Nephron (organoid): Measurements from ENCODE around the gene ZFAND2A.

Source experiments
- H3K27ac Mint-ChIP-seq, 3 experiments: 2 replicates each; pipeline ENCODE4 v1.8.0; 2020; ENCODE audit warnings: mixed read lengths in 3 of 3, mild to moderate bottlenecking in 2 of 3, moderate library complexity in 1 of 3
- H3K27me3 Mint-ChIP-seq: 2 replicates; pipeline ENCODE4 v1.8.0; 2021; ENCODE audit warnings: low read depth, mild to moderate bottlenecking, moderate library complexity, mixed read lengths
- H3K36me3 Mint-ChIP-seq: 2 replicates; pipeline ENCODE4 v1.8.0; 2020; ENCODE audit warnings: low read depth, mixed read lengths
- H3K4me1 Mint-ChIP-seq: 2 replicates; pipeline ENCODE4 v1.8.0; 2020; ENCODE audit warnings: mixed read lengths
- H3K4me3 Mint-ChIP-seq, 3 experiments: 2 replicates each; pipeline ENCODE4 v1.8.0; 2020; ENCODE audit warnings: mild to moderate bottlenecking in 3 of 3, mixed read lengths in 3 of 3, moderate library complexity in 2 of 3
- H3K9me3 Mint-ChIP-seq: 2 replicates; pipeline ENCODE4 v1.8.0; 2020; ENCODE audit warnings: mixed read lengths
- CTCF ChIP-seq, 3 experiments: fragments of 200-600 bp; sonication (generic); IDR thresholded peaks; one replicate each; pipeline ENCODE4 v1.5.0; 2021; ENCODE audit warnings: antibody characterized with exemption in 3 of 3; ENCODE audit not compliant: unreplicated experiment in 3 of 3

The ZFAND2A gene

GRCh38 chr7:1103789-1104515 lies 56.0 kb downstream of the ZFAND2A start:
- Mint-ChIP-seq H3K27me3 (peaks cover 6% of the 10 kb centered on the region), H3K9me3 (no peaks in the 10 kb centered on the region), H3K27ac (peak overlapping the region in 2 of 3 experiments; percentile 48 to 69)

GRCh38 chr7:1103009-1103788 lies 56.8 kb downstream of the ZFAND2A start:
- no peaks in the 10 kb centered on the region for H3K9me3 Mint-ChIP-seq
- peaks cover 4% of the 10 kb centered on the region for H3K27me3 Mint-ChIP-seq
- peaks cover 6% of the 10 kb centered on the region for H3K36me3 Mint-ChIP-seq
- no peak overlapping the region for H3K4me3 Mint-ChIP-seq
- TF ChIP-seq CTCF (IDR thresholded peaks at IDR 0.05; ENCODE audit: unreplicated experiment in 3 of 3): no peak
- peaks cover 56% of the 10 kb centered on the region for H3K4me1 Mint-ChIP-seq
- H3K27ac Mint-ChIP-seq: peak overlapping the region in 2 of 3 experiments; percentile 29 to 51

More at GRCh38 chr7:1103789-1104515, 56.0 kb downstream of the ZFAND2A start:
- Mint-ChIP-seq H3K4me1 (peaks cover 56% of the 10 kb centered on the region), H3K4me3 (no peak overlapping the region), H3K36me3 (peaks cover 4% of the 10 kb centered on the region)
- no peak for TF ChIP-seq CTCF (IDR thresholded peaks at IDR 0.05; ENCODE audit: unreplicated experiment in 3 of 3)
